ENCODE results near the gene KDM7A. TPM values are rescaled to one million over a fixed set of nuclear protein-coding genes. Genes with fewer than 3 reads are reported as not detected.
"Not testable (repeated sequence)": the region's sequence is repeated elsewhere in the genome, so short reads cannot be mapped to it uniquely, and the experiment has no call there.

KDM7A gene
- total RNA-seq, 4 donors from 2014 or later = 15.3 to 34.5 (median 23.2) TPM

DNA sequence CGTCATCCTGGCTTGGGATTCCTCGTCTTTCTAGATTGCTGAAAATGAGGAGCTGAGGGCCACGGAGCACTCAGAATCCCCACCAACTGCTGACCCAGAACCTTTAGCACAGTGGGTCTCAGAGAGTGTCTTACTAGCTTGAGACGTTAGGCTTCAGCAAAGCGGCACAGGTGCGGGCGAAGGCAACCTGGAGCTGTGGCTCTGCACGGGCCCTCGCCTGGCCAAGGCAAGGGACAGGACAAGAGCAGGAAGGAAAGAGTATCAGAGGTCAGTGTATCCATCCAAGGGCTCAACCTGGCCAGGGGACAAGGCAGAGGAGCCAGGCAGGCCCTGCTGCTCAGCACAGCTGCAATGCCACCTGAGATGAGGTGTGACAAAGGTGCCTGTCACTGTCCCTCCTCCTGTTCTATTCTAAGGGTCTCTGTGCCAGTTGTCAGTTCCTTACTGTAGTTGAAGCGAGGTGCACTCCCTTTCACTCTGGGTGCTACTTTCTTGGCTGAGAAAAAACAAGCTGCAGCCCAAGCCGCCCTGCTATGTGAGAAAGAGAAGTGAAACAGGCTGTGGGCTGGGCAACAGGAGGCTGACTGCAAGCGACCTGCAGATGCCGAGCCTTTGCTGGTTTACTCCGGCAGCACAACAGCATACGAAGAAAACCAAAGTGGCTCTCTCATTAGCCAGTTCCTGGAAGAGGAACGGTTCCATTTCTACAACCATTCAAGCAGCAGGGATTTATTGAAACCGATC, 33.3 kb upstream of the KDM7A start:
- no peaks in the 10 kb centered on the region for H3K27me3 ChIP-seq
- peak overlapping the region in 1 of 4 donors; percentile 29 for H3K27ac ChIP-seq
- peaks cover 0 to 12% (median 2%) of the 10 kb centered on the region in 4 donors for H3K4me1 ChIP-seq
- no peak overlapping the region for H3K4me3 ChIP-seq
- H3K9me3 ChIP-seq = no peaks in the 10 kb centered on the region
- H3K36me3 ChIP-seq = no peaks in the 10 kb centered on the region
- DNase-seq (ENCODE audit: low spot score in 2 of 2) = no peak
- TF ChIP-seq EP300 (IDR thresholded peaks at IDR 0.05) = no peak
- no peak for TF ChIP-seq CTCF (IDR thresholded peaks at IDR 0.05)
- TF ChIP-seq POLR2A (IDR thresholded peaks at IDR 0.05) = no peak
- 70 to 79% methylated on average over 13 to 17 of the region's 17 CpGs for WGBS, 2 donors

GRCh38 chr7:140206616-140207389, 30.0 kb upstream of the KDM7A start:
- H3K4me3 ChIP-seq = no peak overlapping the region
- H3K9me3 ChIP-seq = peaks cover 0 to 10% (median 2%) of the 10 kb centered on the region in 4 donors
- no peaks in the 10 kb centered on the region for H3K36me3 ChIP-seq
- DNase-seq (ENCODE audit: low spot score in 2 of 2) = no peak
- H3K27ac ChIP-seq = no peak overlapping the region
- no peaks in the 10 kb centered on the region for H3K27me3 ChIP-seq
- TF ChIP-seq CTCF (IDR thresholded peaks at IDR 0.05) = no peak
- TF ChIP-seq POLR2A (IDR thresholded peaks at IDR 0.05) = no peak
- TF ChIP-seq EP300 (IDR thresholded peaks at IDR 0.05) = no peak
- 59 to 61% methylated on average over 4 of the region's 4 CpGs for WGBS, 2 donors
- peaks cover 0 to 12% (median 2%) of the 10 kb centered on the region in 4 donors for H3K4me1 ChIP-seq

- Histone ChIP-seq H3K4me1 (peaks cover 0 to 12% (median 2%) of the 10 kb centered on the region in 4 donors), H3K27ac (no peak overlapping the region), H3K9me3 (peaks cover 0 to 10% (median 2%) of the 10 kb centered on the region in 4 donors), H3K36me3 (no peaks in the 10 kb centered on the region), H3K4me3 (no peak overlapping the region), H3K27me3 (no peaks in the 10 kb centered on the region)
- no peak for DNase-seq (ENCODE audit: low spot score in 2 of 2)
- TF ChIP-seq POLR2A (IDR thresholded peaks at IDR 0.05) = no peak
- TF ChIP-seq EP300 (IDR thresholded peaks at IDR 0.05) = no peak
- no peak for TF ChIP-seq CTCF (IDR thresholded peaks at IDR 0.05)
- 52 to 54% methylated on average over 4 of the region's 4 CpGs for WGBS, 2 donors
These were observed 28.8 kb upstream of the KDM7A start for GRCh38 chr7:140205600-140205999.

DNA sequence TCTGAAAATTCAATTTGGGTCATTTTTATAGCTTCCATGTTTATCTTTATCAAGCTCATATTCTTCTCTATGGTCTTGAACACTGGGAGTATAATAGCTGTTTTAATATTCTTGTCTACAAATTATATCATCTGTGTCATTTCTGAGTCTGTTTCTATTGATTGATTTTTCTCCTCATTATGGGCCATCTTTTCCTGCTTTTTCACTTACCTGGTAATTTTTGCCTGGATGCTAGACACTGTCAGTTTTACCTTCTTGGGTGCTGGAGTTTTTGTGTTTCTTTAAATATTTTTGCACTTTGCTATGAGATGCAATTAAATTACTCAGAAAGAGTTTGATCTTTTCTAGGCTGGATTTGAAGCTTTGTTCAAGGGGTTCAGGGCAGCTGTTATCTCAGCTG, 26.8 kb upstream of the KDM7A start:
- Histone ChIP-seq H3K36me3 (no peaks in the 10 kb centered on the region), H3K4me1 (peaks cover 0 to 23% (median 3%) of the 10 kb centered on the region in 4 donors), H3K9me3 (peaks cover 0 to 10% (median 2%) of the 10 kb centered on the region in 4 donors), H3K27me3 (no peaks in the 10 kb centered on the region), H3K4me3 (no peak overlapping the region), H3K27ac (no peak overlapping the region)
- TF ChIP-seq EP300 (IDR thresholded peaks at IDR 0.05) (no peak), POLR2A (IDR thresholded peaks at IDR 0.05) (no peak), CTCF (IDR thresholded peaks at IDR 0.05) (no peak)
- no peak for DNase-seq (ENCODE audit: low spot score in 2 of 2)

GRCh38 chr7:140202942-140203341, 26.2 kb upstream of the KDM7A start:
- WGBS, 2 donors = 83 to 92% methylated on average over 6 of the region's 6 CpGs
- H3K4me1 ChIP-seq = peaks cover 0 to 23% (median 3%) of the 10 kb centered on the region in 4 donors
- H3K27me3 ChIP-seq; H3K27ac ChIP-seq; H3K36me3 ChIP-seq; H3K4me3 ChIP-seq; DNase-seq (ENCODE audit: low spot score in 2 of 2): not testable (repeated sequence)
- peaks cover 0 to 10% (median 2%) of the 10 kb centered on the region in 4 donors for H3K9me3 ChIP-seq

Data from tibial nerve (tissue), 4 donors.